SK-N-SH treated with all-trans-retinoic acid at 6 μM for 48 hours (cell line): ENCODE measurements around the gene BRPF1.

Experiments
- ATAC-seq: fragments of 200-7000 bp; cut with Tn5 transposase; 3 replicates; pipeline ENCODE4 v1.9.1; 2020; ENCODE audit warnings: mild to moderate bottlenecking, moderate library complexity
- ARNTL ChIP-seq: fragments of 450-650 bp; formaldehyde crosslinking; IDR thresholded peaks from 2 replicates; pipeline ENCODE4 v1.5.0; 2020; ENCODE audit warnings: low read depth, mild to moderate bottlenecking, moderate library complexity, borderline replicate concordance
- BACH2 ChIP-seq: fragments of 250-450 bp; sonication (Bioruptor Pico); IDR thresholded peaks from 2 replicates; pipeline ENCODE4 v1.9.0; 2021; ENCODE audit warnings: mild to moderate bottlenecking, borderline replicate concordance
- CREB5 ChIP-seq: fragments of 250-450 bp; sonication (Bioruptor Pico); IDR thresholded peaks from 2 replicates; pipeline ENCODE4 v1.5.1; 2020; ENCODE audit warnings: low read depth, mild to moderate bottlenecking, moderate library complexity
- CSDC2 ChIP-seq: fragments of 250-450 bp; sonication (Bioruptor Pico); IDR thresholded peaks from 2 replicates; pipeline ENCODE4 v1.5.0; 2020; ENCODE audit warnings: mild to moderate bottlenecking, moderate library complexity
- ISL1 ChIP-seq: fragments of 250-450 bp; sonication (Bioruptor Pico); IDR thresholded peaks from 2 replicates; pipeline ENCODE4 v2.1.2; 2022; ENCODE audit warnings: mild to moderate bottlenecking, moderate library complexity
- OSR1 ChIP-seq: fragments of 250-450 bp; sonication (Bioruptor Pico); IDR thresholded peaks from 2 replicates; pipeline ENCODE4 v1.8.0; 2022; ENCODE audit warnings: moderate library complexity, mild to moderate bottlenecking, inconsistent platforms
- RARB ChIP-seq: fragments of 250-450 bp; sonication (Bioruptor Pico); IDR thresholded peaks from 2 replicates; pipeline ENCODE4 v1.8.0; 2021; ENCODE audit warnings: mild to moderate bottlenecking, moderate library complexity
- SNAI2 ChIP-seq: fragments of 250-450 bp; sonication (Bioruptor Pico); IDR thresholded peaks from 2 replicates; pipeline ENCODE4 v1.5.0; 2020; ENCODE audit warnings: mild to moderate bottlenecking, moderate library complexity
- TCF4 ChIP-seq: fragments of 250-450 bp; sonication (Bioruptor Pico); IDR thresholded peaks from 2 replicates; pipeline ENCODE4 v1.8.0; 2021; ENCODE audit warnings: mild to moderate bottlenecking, moderate library complexity, borderline replicate concordance
- TOX ChIP-seq: fragments of 250-450 bp; sonication (Bioruptor Pico); IDR thresholded peaks from 2 replicates; pipeline ENCODE4 v1.8.0; 2021; ENCODE audit warnings: mild to moderate bottlenecking, moderate library complexity, borderline replicate concordance
- TSHZ2 ChIP-seq: fragments of 250-450 bp; sonication (Bioruptor Pico); IDR thresholded peaks from 2 replicates; pipeline ENCODE4 v1.5.0; 2020; ENCODE audit warnings: mild to moderate bottlenecking, moderate library complexity
- ZC3H10 ChIP-seq: fragments of 250-450 bp; sonication (Bioruptor Pico); IDR thresholded peaks from 2 replicates; pipeline ENCODE4 v1.5.1; 2021; ENCODE audit warnings: mild to moderate bottlenecking, moderate library complexity
- ZFP3 ChIP-seq: fragments of 250-450 bp; sonication (Bioruptor Pico); IDR thresholded peaks from 2 replicates; pipeline ENCODE4 v1.5.0; 2020; ENCODE audit warnings: mild to moderate bottlenecking, moderate library complexity
- ZFP30 ChIP-seq: fragments of 450-650 bp; formaldehyde crosslinking; IDR thresholded peaks from 2 replicates; pipeline ENCODE4 v1.5.0; 2022; ENCODE audit warnings: mild to moderate bottlenecking, moderate library complexity
- ZNF565 ChIP-seq: fragments of 450-650 bp; formaldehyde crosslinking; conservative IDR thresholded peaks from 2 replicates; pipeline ENCODE4 v1.5.0; 2020; ENCODE audit warnings: low read depth, mild to moderate bottlenecking, moderate library complexity
- ZNF70 ChIP-seq: fragments of 450-650 bp; formaldehyde crosslinking; IDR thresholded peaks from 2 replicates; pipeline ENCODE4 v1.5.0; 2020; ENCODE audit warnings: mild to moderate bottlenecking, moderate library complexity
- ZNF8 ChIP-seq: fragments of 450-650 bp; formaldehyde crosslinking; IDR thresholded peaks from 2 replicates; pipeline ENCODE4 v1.5.0; 2020; ENCODE audit warnings: mild to moderate bottlenecking, moderate library complexity
- TF ChIP-seq, protein P1 (sequence below): fragments of 250-450 bp; sonication (Bioruptor Pico); IDR thresholded peaks from 2 replicates; pipeline ENCODE4 v1.8.0; 2020; ENCODE audit warnings: mild to moderate bottlenecking, moderate library complexity, borderline replicate concordance
- TF ChIP-seq, protein P2 (sequence below): fragments of 250-450 bp; sonication (Bioruptor Pico); IDR thresholded peaks from 2 replicates; pipeline ENCODE4 v1.8.0; 2021; ENCODE audit warnings: low read depth, mild to moderate bottlenecking, moderate library complexity, borderline replicate concordance
- TF ChIP-seq, protein P3 (sequence below): fragments of 250-450 bp; sonication (Bioruptor Pico); IDR thresholded peaks from 2 replicates; pipeline ENCODE4 v1.5.1; 2021; ENCODE audit warnings: mild to moderate bottlenecking, moderate library complexity

Gene BRPF1

DNA sequence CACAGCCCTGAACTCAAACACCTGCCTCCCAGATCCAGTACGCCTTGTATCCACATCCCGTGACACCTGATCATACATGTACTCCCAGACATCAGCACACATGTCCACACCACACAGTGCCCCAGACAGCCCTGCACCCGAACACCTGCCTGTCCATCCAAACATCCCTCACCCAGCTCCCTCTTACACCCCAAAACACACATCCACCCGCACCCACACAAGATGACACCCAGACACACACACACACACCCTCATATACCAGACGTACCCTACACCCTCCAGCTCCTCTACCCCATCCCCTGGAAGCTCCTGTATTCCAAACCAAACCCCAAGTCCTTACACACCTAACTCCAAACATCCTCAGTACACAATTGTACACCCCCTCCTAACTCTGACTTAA is 37.5 kb downstream of the BRPF1 start:
- peak; percentile 8 for ATAC-seq
- TF ChIP-seq ZNF70 (CRISPR knock-in tag): no peak
- TF ChIP-seq, protein P1, sequence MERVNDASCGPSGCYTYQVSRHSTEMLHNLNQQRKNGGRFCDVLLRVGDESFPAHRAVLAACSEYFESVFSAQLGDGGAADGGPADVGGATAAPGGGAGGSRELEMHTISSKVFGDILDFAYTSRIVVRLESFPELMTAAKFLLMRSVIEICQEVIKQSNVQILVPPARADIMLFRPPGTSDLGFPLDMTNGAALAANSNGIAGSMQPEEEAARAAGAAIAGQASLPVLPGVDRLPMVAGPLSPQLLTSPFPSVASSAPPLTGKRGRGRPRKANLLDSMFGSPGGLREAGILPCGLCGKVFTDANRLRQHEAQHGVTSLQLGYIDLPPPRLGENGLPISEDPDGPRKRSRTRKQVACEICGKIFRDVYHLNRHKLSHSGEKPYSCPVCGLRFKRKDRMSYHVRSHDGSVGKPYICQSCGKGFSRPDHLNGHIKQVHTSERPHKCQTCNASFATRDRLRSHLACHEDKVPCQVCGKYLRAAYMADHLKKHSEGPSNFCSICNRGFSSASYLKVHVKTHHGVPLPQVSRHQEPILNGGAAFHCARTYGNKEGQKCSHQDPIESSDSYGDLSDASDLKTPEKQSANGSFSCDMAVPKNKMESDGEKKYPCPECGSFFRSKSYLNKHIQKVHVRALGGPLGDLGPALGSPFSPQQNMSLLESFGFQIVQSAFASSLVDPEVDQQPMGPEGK (CRISPR knock-in tag): no peak
- no peak for TF ChIP-seq ISL1 (CRISPR knock-in tag)
- TF ChIP-seq TOX (CRISPR knock-in tag): no peak
- TF ChIP-seq SNAI2: no peak
- TF ChIP-seq OSR1 (CRISPR knock-in tag): no peak
- TF ChIP-seq TCF4 (CRISPR knock-in tag): no peak
- no peak for TF ChIP-seq ZC3H10 (CRISPR knock-in tag)
- TF ChIP-seq ZFP3 (CRISPR knock-in tag): no peak
- TF ChIP-seq CREB5 (CRISPR knock-in tag): no peak
- TF ChIP-seq, protein P2, sequence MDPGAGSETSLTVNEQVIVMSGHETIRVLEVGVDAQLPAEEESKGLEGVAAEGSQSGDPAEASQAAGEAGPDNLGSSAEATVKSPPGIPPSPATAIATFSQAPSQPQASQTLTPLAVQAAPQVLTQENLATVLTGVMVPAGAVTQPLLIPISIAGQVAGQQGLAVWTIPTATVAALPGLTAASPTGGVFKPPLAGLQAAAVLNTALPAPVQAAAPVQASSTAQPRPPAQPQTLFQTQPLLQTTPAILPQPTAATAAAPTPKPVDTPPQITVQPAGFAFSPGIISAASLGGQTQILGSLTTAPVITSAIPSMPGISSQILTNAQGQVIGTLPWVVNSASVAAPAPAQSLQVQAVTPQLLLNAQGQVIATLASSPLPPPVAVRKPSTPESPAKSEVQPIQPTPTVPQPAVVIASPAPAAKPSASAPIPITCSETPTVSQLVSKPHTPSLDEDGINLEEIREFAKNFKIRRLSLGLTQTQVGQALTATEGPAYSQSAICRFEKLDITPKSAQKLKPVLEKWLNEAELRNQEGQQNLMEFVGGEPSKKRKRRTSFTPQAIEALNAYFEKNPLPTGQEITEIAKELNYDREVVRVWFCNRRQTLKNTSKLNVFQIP: no peak

DNA sequence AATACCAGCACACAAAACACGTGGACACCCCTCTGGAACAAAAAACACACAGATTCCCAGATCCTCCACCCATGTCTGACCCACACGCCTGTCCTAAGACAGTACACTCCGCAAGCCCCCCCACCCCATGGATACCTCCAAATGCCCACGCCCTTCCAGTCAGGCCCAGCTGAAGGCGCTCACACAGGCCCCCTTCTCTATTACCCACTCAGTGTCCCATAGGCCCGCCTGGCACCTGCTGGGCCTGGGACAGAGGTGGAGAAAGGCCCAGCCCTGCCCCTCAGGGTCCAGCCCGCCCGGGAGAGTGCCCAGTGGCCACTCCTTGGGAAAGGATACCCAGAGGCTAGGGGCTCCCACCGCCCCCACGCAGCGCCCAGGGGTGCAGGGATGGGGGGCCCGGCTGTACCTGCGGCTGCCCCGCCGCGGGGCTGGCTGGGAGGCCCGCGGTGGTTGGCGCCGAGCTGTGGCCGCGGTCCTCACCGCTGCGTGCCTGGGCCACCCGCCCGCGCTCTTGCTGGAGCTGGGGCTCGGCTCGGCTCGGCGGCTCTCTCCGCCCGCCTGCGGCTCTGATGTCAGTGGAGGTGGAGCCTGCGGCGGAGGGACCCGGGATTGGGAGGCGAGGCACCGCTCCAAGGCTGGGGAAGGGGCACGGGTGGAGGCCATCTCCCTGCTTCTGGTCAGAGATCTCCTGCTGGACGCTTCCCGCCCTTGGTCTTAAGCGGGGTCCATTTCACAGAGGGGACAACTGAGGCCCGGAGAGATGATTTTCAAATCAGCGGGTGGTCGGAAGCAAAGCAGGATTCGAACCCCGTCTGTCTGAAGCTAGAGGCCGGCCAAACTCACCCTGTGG is 38.1 kb downstream of the BRPF1 start, which contains the start of gene CAMK1:
Gene CAMK1 (minus strand): TSS at position 522 of the 850 bp plus-strand sequence. CDS start 2,198 bp downstream, outside the sequence.
- ATAC-seq: peak; percentile 98
- TF ChIP-seq BACH2 (no peak), ZNF8 (CRISPR knock-in tag) (no peak), TOX (CRISPR knock-in tag) (no peak), ARNTL (CRISPR knock-in tag) (no peak), TSHZ2 (no peak), ZC3H10 (CRISPR knock-in tag) (no peak), ZNF565 (CRISPR knock-in tag) (no peak), OSR1 (CRISPR knock-in tag) (no peak), ZNF70 (CRISPR knock-in tag) (no peak), TCF4 (CRISPR knock-in tag) (no peak), CSDC2 (no peak), RARB (CRISPR knock-in tag) (no peak), ZFP30 (CRISPR knock-in tag) (no peak), ISL1 (CRISPR knock-in tag) (no peak)
- TF ChIP-seq, protein P3, sequence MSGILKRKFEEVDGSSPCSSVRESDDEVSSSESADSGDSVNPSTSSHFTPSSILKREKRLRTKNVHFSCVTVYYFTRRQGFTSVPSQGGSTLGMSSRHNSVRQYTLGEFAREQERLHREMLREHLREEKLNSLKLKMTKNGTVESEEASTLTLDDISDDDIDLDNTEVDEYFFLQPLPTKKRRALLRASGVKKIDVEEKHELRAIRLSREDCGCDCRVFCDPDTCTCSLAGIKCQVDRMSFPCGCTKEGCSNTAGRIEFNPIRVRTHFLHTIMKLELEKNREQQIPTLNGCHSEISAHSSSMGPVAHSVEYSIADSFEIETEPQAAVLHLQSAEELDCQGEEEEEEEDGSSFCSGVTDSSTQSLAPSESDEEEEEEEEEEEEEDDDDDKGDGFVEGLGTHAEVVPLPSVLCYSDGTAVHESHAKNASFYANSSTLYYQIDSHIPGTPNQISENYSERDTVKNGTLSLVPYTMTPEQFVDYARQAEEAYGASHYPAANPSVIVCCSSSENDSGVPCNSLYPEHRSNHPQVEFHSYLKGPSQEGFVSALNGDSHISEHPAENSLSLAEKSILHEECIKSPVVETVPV (CRISPR knock-in tag): no peak
- TF ChIP-seq, protein P2: no peak
- TF ChIP-seq, protein P1 (CRISPR knock-in tag): no peak
